K562 (cell line): ENCODE data around the gene ABAT. TPM values are rescaled to one million over a fixed set of nuclear protein-coding genes. Genes with fewer than 3 reads are reported as not detected.
"Not testable (repeated sequence)": the region's sequence is repeated elsewhere in the genome, so short reads cannot be mapped to it uniquely, and the experiment has no call there.

Experiments
- ATAC-seq: fragments of 200-7000 bp; cut with Tn5 transposase; 3 replicates; pipeline ENCODE4 v1.9.1; 2020; ENCODE audit warnings: moderate library complexity
- BruUV-seq: library from RNA; stranded (reverse); fragments of 400-500 nt; replicated peaks from 2 replicates; lab custom pipeline; 2021; lab: Mats Ljungman, UMichigan
- CTCF ChIA-PET: fragments of 300-600 bp; formaldehyde crosslinking; extraction: SDS; loops from one replicate; lab custom pipeline; 2021; ENCODE audit warnings: low intra/inter-chr PET ratio; lab: Yijun Ruan, JAX
- POLR2A ChIA-PET: fragments of 300-600, 350-650 bp; sonication (Branson Sonifier 250); formaldehyde crosslinking; extraction: SDS; loops from one replicate; lab custom pipeline; 2021; ENCODE audit warnings: antibody characterized with exemption, inconsistent platforms; lab: Yijun Ruan, JAX
- DNase-seq, 4 experiments: peaks; one replicate each; pipeline versions ENCODE4 v3.0.0 to v3.0.0-alpha.2; 2011 to 2018; ENCODE audit warnings: low spot score in 3 of 4, mixed read lengths in 3 of 4; ENCODE audit errors: extremely low read depth in 1 of 4
- FAIRE-seq: peaks from 2 replicates; lab custom pipeline; 2011; peaks lifted over from hg19 to GRCh38; lab: Jason Lieb, UNC
- H2AFZ ChIP-seq: 2 replicates; pipeline ENCODE4 v1.6.0; 2011; ENCODE audit warnings: low read depth, low read length, control low read depth, inconsistent platforms
- H3K27ac ChIP-seq: fragments of 200-600 bp; 3 replicates; pipeline ENCODE4 v1.8.0; 2011; ENCODE audit warnings: low read depth, mild to moderate bottlenecking, control low read depth, inconsistent platforms, low read length, moderate library complexity, mixed read lengths; ENCODE audit errors: extremely low read depth
- H3K27me3 ChIP-seq, 2 experiments: fragments of 300-600 bp in 1 of 2; 2 replicates in 1 of 2; 3 replicates in 1 of 2; pipeline versions ENCODE4 v1.6.0 to v1.8.0; 2011; ENCODE audit warnings: inconsistent platforms in 2 of 2, low read length in 2 of 2, mild to moderate bottlenecking in 1 of 2, mixed read lengths in 1 of 2, moderate library complexity in 1 of 2; ENCODE audit not compliant: control insufficient read depth in 2 of 2, insufficient read depth in 2 of 2
- H3K36me3 ChIP-seq: fragments of 300-600 bp; 3 replicates; pipeline ENCODE4 v1.8.0; 2011; ENCODE audit warnings: mild to moderate bottlenecking, low read length, inconsistent platforms; ENCODE audit not compliant: control insufficient read depth, insufficient read depth
- H3K4me1 ChIP-seq, 2 experiments: fragments of 200-600 bp in 1 of 2; replicated peaks in 1 of 2; 2 replicates in 1 of 2; 3 replicates in 1 of 2; pipeline versions ENCODE4 v1.5.1 to v1.8.0; 2011; ENCODE audit warnings: inconsistent platforms in 2 of 2, low read length in 2 of 2, mild to moderate bottlenecking in 1 of 2, mixed read lengths in 1 of 2, moderate library complexity in 1 of 2; ENCODE audit not compliant: control insufficient read depth in 2 of 2, insufficient read depth in 2 of 2
- H3K4me2 ChIP-seq: 2 replicates; pipeline ENCODE4 v1.6.1; 2011; ENCODE audit warnings: low read length, control low read depth, inconsistent platforms, mixed read lengths; ENCODE audit not compliant: insufficient read depth
- H3K4me3 ChIP-seq: fragments of 200-600 bp; sonication (generic), shearing (Covaris generic); 2 replicates; pipeline ENCODE4 v1.5.1; 2016; ENCODE audit warnings: control low read depth, inconsistent platforms
- H3K79me2 ChIP-seq: fragments of 200-600 bp; 3 replicates; pipeline ENCODE4 v1.8.0; 2011; ENCODE audit warnings: low read length, inconsistent platforms; ENCODE audit not compliant: control insufficient read depth, insufficient read depth
- H3K9ac ChIP-seq, 2 experiments: 2 replicates each; pipeline versions ENCODE4 v1.6.0 to v1.6.1; 2011; ENCODE audit warnings: low read depth in 2 of 2, low read length in 2 of 2, control low read depth in 1 of 2, inconsistent platforms in 1 of 2, mild to moderate bottlenecking in 1 of 2, mixed read lengths in 1 of 2; ENCODE audit not compliant: insufficient read depth in 1 of 2
- H3K9me1 ChIP-seq: one replicate; pipeline ENCODE4 v1.6.0; 2011; ENCODE audit warnings: inconsistent platforms, mild to moderate bottlenecking, low read length, moderate library complexity; ENCODE audit not compliant: control insufficient read depth, insufficient read depth
- H3K9me3 ChIP-seq: replicated peaks from 2 replicates; pipeline ENCODE4 v1.5.1; 2011; ENCODE audit warnings: low read depth, low read length, inconsistent platforms; ENCODE audit not compliant: control insufficient read depth, insufficient read depth
- H4K20me1 ChIP-seq: replicated peaks from 2 replicates; pipeline ENCODE4 v1.6.1; 2011; ENCODE audit warnings: low read length, inconsistent platforms, mixed read lengths; ENCODE audit not compliant: control insufficient read depth, insufficient read depth
- ADNP ChIP-seq: fragments of 200-800 bp; sonication (Bioruptor generic); IDR thresholded peaks from 2 replicates; pipeline ENCODE4 v1.6.1; 2016; ENCODE audit warnings: missing genetic modification characterization, missing compliant biosample characterization
- DPF2 ChIP-seq: fragments of 450-650 bp; IDR thresholded peaks from 2 replicates; pipeline ENCODE4 v1.6.1; 2016
- KDM1A ChIP-seq, 2 experiments: fragments of 450-650 bp; IDR thresholded peaks; 2 replicates each; pipeline ENCODE4 v1.6.1; 2016; ENCODE audit warnings: mild to moderate bottlenecking in 2 of 2
- NCOR1 ChIP-seq: fragments of 450-650 bp; IDR thresholded peaks from 2 replicates; pipeline ENCODE4 v1.6.1; 2016; ENCODE audit warnings: mild to moderate bottlenecking, moderate library complexity
- ZNF197 ChIP-seq: fragments of 200-800 bp; sonication (Bioruptor generic); IDR thresholded peaks from 2 replicates; pipeline ENCODE4 v1.6.1; 2016; ENCODE audit warnings: low read depth, missing genetic modification characterization, missing compliant biosample characterization
- whole genome bisulfite sequencing: fragments of 100-300 bp; shearing (Covaris generic); methylation state at CpG from one replicate; pipeline ENCODE4 v1.1.6; 2016; ENCODE audit warnings: low coverage, mixed read lengths; ENCODE audit not compliant: insufficient coverage; ENCODE audit errors: missing lambda C conversion rate; 5-methylcytosine and 5-hydroxymethylcytosine counted together
- in situ Hi-C: fragments of 300-500 bp; cut with MboI; formaldehyde crosslinking; loops from 4 replicates; pipeline ENCODE4 v1.15.0; 2018; ENCODE audit warnings: inconsistent platforms, mixed read lengths
- intact Hi-C: fragments of 100-400 bp; cut with micrococcal nuclease; formaldehyde crosslinking; loops from 2 replicates; pipeline ENCODE4 v1.14.2; 2022
- polyA plus RNA-seq, 8 experiments: library from polyadenylated mRNA; depleted of rRNA in 4 of 8; stranded (reverse) in 5 of 8; unstranded in 3 of 8; fragments of >200 nt; fragmentation: Nextera tagmentation in 2 of 8; fragmentation: Illumina TruSeq in 1 of 8; extraction: Ambion mirVana in 2 of 8; extraction: Trizol in 1 of 8; gene quantifications; 2 replicates each; pipeline versions ENCODE4 v1.2.1 to v1.2.3, GENCODE V29; 2011 to 2014; ENCODE audit warnings: inconsistent platforms in 1 of 8, missing spikeins in 1 of 8
- total RNA-seq, 7 experiments: library from RNA; depleted of rRNA in 6 of 7; stranded (reverse); fragments of >200 nt in 6 of 7; fragmentation: Illumina TruSeq in 2 of 7; extraction: Trizol in 2 of 7; gene quantifications; 2 replicates each; pipeline versions ENCODE4 v1.2.1 to v1.2.3, GENCODE V29; 2011 to 2021; ENCODE audit warnings: low replicate concordance in 1 of 7
- TF ChIP-seq, protein P1 (sequence below), 2 experiments: fragments of 450-650 bp in 1 of 2; sonication (generic) in 1 of 2; formaldehyde crosslinking in 1 of 2; IDR thresholded peaks in 1 of 2; conservative IDR thresholded peaks in 1 of 2; 2 replicates each; pipeline versions ENCODE4 v1.6.1 to v1.8.1; 2016 to 2023; ENCODE audit warnings: mild to moderate bottlenecking in 2 of 2, moderate library complexity in 2 of 2, inconsistent platforms in 1 of 2, missing genetic modification reagents in 1 of 2
- TF ChIP-seq, protein P2 (sequence below): fragments of 250-450 bp; sonication (Bioruptor Pico); IDR thresholded peaks from 2 replicates; pipeline ENCODE4 v1.4.0; 2020; ENCODE audit warnings: mild to moderate bottlenecking, moderate library complexity
- TF ChIP-seq, protein P3 (sequence below): sonication (generic); formaldehyde crosslinking; IDR thresholded peaks from 2 replicates; pipeline ENCODE4 v1.8.0; 2022; ENCODE audit warnings: mild to moderate bottlenecking, missing genetic modification reagents

ABAT gene
- total and polyA plus RNA-seq, 9 of the 15 experiments (the other 6 are each of a cell fraction or from before 2014, with no cell fraction given): 0.01 to 0.49 (median 0.10) TPM

DNA sequence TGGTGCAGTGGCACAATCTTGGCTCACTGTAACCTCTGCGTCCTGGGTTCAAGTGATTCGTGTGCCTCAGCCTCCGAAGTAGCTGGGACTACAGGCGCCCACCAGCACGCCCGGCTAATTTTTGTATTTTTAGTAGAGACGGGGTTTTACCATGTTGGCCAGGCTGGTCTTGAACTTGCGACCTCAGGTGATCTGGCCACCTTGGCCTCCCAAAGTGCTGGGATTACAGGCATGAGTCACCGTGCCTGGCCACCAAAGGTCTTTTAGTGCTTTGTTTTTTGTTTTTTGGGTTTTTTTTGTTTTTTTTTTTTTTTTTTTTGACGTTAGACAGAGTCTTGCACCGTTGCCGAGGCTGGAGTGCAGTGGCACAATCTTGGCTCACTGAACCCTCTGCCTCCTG, 129.3 kb downstream of the ABAT start:
- H3K4me2 ChIP-seq, intact Hi-C loops, H3K4me3 ChIP-seq, H3K27ac ChIP-seq, H3K9me1 ChIP-seq, FAIRE-seq, H3K9ac ChIP-seq, in situ Hi-C loops, H2AFZ ChIP-seq, H4K20me1 ChIP-seq, DNase-seq, H3K4me1 ChIP-seq, CTCF ChIA-PET, H3K27me3 ChIP-seq, ATAC-seq, H3K9me3 ChIP-seq, BruUV-seq: not testable (repeated sequence)
- H3K79me2 ChIP-seq: peaks cover 48% of the 10 kb centered on the region
- POLR2A ChIA-PET: interaction anchor here (0.7 to 1.0 kb wide), 2 partner anchors 72 to 95 kb away, joined by 3 read pairs; no protein-coding TSS in a partner anchor
- TF ChIP-seq ADNP (tag): peak; percentile 57; the same call in 1 of the 2 replicates
- TF ChIP-seq, protein P1, sequence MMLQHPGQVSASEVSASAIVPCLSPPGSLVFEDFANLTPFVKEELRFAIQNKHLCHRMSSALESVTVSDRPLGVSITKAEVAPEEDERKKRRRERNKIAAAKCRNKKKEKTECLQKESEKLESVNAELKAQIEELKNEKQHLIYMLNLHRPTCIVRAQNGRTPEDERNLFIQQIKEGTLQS (IDR thresholded peaks at IDR 0.05): peak; percentile 57
- TF ChIP-seq, protein P1 (CRISPR knock-in tag; conservative IDR thresholded peaks at IDR 0.05): not testable (repeated sequence)
- 92% methylated on average over 11 of the region's 12 CpGs for WGBS
- peaks cover 98% of the 10 kb centered on the region for H3K36me3 ChIP-seq

DNA sequence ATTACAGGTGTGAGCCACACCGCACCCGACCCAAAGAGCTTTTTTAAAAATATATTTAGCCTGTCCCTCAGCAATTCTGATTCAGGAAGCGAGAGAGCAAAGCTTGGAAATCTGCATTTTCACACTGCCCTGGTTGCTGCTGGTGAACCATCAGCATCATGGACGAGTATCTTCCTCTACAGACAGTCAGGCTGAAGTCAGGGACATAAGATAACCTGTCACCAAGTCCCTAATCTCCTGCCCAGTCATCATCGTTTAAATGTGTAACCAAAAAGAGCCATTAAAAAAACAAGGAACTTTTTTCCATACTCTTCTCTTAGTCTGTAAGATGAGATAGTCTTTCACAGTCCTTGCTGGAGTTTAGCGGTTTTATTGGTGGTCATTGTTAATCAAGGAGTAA, 129.9 kb downstream of the ABAT start:
- 58% methylated on average over 6 of the region's 6 CpGs for WGBS
- Histone ChIP-seq H3K4me3 (no peak overlapping the region), H3K79me2 (peaks cover 42% of the 10 kb centered on the region), H3K36me3 (peaks cover 98% of the 10 kb centered on the region), H3K9me3 (no peaks in the 10 kb centered on the region), H3K4me2 (no peak overlapping the region), H3K9ac (no peak overlapping the region), H3K9me1 (no peaks in the 10 kb centered on the region), H2AFZ (no peak overlapping the region), H3K4me1 (peaks cover under 1 to 4% of the 10 kb centered on the region in 2 experiments; a peak in 1 of 5 replicates), H3K27me3 (no peaks in the 10 kb centered on the region), H3K27ac (no peak overlapping the region), H4K20me1 (no peaks in the 10 kb centered on the region)
- FAIRE-seq (peak; percentile 74), ATAC-seq (peak; percentile 70), DNase-seq (peak in 2 of 4 experiments; percentile 32 to 52)
- POLR2A ChIA-PET: interaction anchor here (0.6 to 0.7 kb wide), 2 partner anchors 73 to 204 kb away, joined by 3 to 4 read pairs; no protein-coding TSS in a partner anchor
- CTCF ChIA-PET: no interaction called here
- intact Hi-C loops (no loop called here), in situ Hi-C loops (no loop called here)
- BruUV-seq: no TSS peak
- TF ChIP-seq NCOR1: peak; percentile 70
- peak; percentile 53 for TF ChIP-seq DPF2
- TF ChIP-seq ZNF197 (CRISPR knock-in tag): no peak
- TF ChIP-seq KDM1A (IDR thresholded peaks at IDR 0.05): peak; percentile 52 to 81
- TF ChIP-seq, protein P2, sequence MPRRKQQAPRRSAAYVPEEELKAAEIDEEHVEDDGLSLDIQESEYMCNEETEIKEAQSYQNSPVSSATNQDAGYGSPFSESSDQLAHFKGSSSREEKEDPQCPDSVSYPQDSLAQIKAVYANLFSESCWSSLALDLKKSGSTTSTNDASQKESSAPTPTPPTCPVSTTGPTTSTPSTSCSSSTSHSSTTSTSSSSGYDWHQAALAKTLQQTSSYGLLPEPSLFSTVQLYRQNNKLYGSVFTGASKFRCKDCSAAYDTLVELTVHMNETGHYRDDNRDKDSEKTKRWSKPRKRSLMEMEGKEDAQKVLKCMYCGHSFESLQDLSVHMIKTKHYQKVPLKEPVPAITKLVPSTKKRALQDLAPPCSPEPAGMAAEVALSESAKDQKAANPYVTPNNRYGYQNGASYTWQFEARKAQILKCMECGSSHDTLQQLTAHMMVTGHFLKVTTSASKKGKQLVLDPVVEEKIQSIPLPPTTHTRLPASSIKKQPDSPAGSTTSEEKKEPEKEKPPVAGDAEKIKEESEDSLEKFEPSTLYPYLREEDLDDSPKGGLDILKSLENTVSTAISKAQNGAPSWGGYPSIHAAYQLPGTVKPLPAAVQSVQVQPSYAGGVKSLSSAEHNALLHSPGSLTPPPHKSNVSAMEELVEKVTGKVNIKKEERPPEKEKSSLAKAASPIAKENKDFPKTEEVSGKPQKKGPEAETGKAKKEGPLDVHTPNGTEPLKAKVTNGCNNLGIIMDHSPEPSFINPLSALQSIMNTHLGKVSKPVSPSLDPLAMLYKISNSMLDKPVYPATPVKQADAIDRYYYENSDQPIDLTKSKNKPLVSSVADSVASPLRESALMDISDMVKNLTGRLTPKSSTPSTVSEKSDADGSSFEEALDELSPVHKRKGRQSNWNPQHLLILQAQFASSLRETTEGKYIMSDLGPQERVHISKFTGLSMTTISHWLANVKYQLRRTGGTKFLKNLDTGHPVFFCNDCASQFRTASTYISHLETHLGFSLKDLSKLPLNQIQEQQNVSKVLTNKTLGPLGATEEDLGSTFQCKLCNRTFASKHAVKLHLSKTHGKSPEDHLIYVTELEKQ (CRISPR knock-in tag): no peak
- TF ChIP-seq, protein P3, sequence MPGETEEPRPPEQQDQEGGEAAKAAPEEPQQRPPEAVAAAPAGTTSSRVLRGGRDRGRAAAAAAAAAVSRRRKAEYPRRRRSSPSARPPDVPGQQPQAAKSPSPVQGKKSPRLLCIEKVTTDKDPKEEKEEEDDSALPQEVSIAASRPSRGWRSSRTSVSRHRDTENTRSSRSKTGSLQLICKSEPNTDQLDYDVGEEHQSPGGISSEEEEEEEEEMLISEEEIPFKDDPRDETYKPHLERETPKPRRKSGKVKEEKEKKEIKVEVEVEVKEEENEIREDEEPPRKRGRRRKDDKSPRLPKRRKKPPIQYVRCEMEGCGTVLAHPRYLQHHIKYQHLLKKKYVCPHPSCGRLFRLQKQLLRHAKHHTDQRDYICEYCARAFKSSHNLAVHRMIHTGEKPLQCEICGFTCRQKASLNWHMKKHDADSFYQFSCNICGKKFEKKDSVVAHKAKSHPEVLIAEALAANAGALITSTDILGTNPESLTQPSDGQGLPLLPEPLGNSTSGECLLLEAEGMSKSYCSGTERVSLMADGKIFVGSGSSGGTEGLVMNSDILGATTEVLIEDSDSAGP (CRISPR knock-in tag): no peak
